ENCODE measurements around the gene OR51Q1.

Gene OR51Q1, protein sequence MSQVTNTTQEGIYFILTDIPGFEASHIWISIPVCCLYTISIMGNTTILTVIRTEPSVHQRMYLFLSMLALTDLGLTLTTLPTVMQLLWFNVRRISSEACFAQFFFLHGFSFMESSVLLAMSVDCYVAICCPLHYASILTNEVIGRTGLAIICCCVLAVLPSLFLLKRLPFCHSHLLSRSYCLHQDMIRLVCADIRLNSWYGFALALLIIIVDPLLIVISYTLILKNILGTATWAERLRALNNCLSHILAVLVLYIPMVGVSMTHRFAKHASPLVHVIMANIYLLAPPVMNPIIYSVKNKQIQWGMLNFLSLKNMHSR

GRCh38 chr11:5421811-5422210 lies at the start of gene OR51Q1:
TSS of gene OR51Q1 (plus strand) at chr11:5422111. CDS start at chr11:5422201, 90 bp downstream.
- DNase-seq: no peak

- peak; percentile 3 for DNase-seq
These were observed 41.1 kb upstream of the OR51Q1 start for GRCh38 chr11:5380740-5381342.

DNA sequence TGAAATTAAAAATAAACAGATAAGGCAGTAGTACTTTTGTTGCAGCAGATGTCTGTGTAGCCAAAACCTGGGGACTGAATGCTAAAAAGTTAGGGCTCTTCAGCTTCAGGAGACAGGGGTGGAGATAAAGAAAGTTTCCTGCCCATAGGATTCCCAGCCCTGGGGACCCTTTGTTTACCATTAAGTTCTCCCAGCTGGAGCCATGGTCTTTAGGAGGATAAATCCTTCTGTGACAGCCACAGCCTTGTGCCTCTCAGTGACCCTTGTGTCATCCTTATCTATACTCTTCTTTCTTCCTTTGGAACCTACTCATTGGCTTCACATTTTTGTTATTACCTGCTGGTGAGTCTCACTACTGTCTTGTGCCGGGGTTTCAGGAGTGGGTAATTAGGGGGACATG lies 38.3 kb upstream of the OR51Q1 start, which contains the start of gene OR51M1:
Gene OR51M1 (plus strand): TSS at position 237 of the 400 bp plus-strand sequence. CDS start 5,587 bp downstream, outside the sequence.
- no peak for DNase-seq

GRCh38 chr11:5384335-5384734 lies 37.6 kb upstream of the OR51Q1 start:
- no peak for DNase-seq

DNA sequence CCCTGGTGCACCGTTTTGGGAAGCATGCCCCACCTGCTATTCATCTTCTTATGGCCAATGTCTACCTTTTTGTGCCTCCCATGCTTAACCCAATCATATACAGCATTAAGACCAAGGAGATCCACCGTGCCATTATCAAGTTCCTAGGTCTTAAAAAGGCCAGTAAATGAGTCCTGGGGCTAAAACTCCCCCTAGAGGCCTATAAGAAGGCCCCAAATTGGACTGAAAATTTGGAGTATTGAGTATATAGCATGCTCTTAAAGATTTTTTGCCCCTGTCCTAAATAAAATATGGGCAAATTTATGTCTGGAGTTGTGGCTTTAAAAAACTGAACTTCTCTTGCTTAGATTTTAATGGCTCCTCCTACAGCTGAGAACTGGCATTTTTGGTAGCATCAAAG lies 31.7 kb upstream of the OR51Q1 start:
- DNase-seq: no peak

GRCh38 chr11:5394091-5394490 lies 27.8 kb upstream of the OR51Q1 start:
- DNase-seq: no peak

DNA sequence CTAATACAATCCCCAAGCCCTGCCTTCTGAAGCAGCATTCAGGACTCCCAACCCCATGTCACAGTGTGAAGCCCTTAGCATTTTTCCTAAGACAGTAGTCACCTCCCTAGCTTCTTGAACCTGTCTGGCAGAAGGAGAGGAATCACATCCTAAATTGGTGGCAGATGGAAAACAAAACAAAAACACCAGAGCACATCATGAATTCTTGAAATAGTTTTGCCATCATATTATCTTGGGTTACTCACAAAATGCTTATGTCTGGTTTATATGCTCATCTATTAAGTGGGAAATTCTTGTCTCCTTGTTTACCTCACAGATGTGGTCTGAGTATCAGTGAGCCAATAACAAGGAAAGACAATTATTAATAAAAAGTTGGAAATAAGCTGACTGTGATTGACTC lies 23.0 kb upstream of the OR51Q1 start:
- no peak for DNase-seq

DNA sequence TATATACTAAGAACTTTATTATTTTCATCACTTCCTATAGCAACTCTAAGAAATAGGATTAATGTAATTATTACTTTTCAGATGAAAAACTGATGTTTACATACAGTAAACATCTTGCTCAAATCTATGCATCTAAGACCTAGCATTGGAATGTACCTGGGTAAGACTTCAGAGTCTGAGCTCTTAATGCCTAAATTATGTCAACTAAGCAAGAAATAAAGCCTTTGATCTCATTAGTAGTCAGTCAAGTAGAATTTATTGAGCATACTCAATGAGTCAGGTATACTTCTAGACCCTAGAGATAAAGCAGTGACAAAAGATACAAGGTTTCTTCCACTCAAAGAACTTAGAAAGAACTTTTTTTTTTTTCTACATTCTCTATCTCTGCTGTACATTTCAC lies 16.7 kb upstream of the OR51Q1 start:
- DNase-seq: no peak

DNA sequence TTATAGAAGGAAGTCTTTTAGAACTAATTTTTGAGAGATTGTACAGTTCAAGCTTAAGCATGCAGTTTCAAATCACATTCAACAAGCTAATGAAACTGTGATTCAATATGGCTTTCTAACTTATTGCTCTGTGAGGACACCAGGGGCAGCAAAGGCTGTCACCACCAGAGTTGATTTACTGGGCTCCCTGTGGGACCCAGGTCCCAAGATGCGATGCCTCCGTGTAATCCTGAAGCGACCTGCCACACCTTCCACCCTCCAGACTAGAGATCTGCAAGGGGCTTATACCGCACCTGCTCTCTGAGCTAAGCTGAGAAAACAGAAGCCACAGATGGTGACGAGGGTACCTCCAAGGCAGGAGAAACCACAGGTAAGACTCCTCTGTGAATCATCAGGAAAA lies 918 bp upstream of the OR51Q1 start:
- no peak for DNase-seq

DNA sequence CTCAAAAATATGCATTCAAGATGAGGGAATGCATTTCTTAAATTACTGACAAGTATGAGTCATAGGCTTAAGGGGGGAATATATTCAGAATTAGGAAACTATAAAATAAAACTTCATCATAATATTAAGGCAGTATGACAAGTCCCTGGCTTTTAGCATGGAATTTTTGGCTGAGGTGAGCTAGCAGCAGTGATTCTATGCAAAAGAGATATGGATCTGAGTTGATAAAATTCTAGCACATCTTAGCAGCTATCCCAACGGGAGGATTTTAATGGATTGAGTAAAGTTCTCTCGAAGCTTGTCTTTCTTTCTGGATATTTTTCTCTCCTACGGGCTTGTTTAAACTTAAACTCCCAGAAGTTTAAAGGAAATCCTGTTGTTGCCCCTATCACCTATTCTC lies 1.2 kb downstream of the OR51Q1 start:
- no peak for DNase-seq

- no peak for DNase-seq
These were observed 19.5 kb downstream of the OR51Q1 start, which contains the start of gene OR51I1 for GRCh38 chr11:5441414-5441813. TSS of gene OR51I1 (minus strand) at chr11:5441514. CDS start at chr11:5441514, 0 bp downstream.

DNA sequence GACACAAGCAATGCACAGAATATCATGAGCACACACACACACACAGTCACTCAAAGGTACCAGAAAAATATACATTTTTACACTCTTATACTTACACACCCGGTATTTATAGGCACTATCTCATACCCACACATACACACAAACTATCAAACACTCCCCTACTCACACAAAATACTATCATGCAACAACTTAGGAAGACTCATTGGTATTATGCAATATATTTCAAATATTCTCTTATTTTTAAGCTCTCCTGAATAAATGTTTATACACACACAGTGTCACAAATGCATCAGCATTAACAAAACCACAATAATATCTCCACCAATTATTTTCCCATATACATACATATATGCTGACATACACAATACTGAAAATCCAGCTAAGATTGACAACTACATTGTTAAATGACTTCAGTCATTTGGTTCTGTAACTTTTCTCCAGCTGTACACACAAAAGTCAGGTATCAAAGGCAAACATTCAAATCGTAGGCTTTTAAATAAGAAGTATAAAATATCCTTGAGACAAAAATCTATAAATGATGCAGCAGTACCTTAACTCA lies 22.0 kb downstream of the OR51Q1 start:
- DNase-seq: no peak

GRCh38 chr11:5449023-5449422 lies 27.1 kb downstream of the OR51Q1 start, which contains the start of gene OR51I2:
TSS of gene OR51I2 (plus strand) at chr11:5449323. CDS start at chr11:5453489, 4,166 bp downstream.
- no peak for DNase-seq

DNA sequence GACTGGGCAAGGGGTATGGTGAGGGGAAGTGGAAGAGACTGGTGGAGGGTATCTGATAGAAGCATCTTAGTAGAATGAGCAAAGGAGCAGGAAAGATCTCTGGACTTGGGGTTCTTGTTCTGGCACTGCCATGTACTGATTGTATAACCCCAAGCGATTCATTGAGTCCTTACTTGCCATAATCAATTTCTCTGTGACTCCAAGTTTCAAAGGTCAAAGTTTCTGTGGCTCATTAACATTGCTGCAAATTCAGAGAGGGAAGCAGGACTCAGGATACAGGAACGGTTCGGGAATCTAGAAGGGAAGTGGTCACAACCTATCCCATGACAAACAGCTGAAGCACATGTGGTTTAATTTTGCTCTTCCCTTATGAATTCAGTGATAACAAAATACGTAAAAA lies 27.5 kb downstream of the OR51Q1 start:
- DNase-seq: no peak

GRCh38 chr11:5460983-5461621 lies 39.2 kb downstream of the OR51Q1 start:
- no peak for DNase-seq

DNA sequence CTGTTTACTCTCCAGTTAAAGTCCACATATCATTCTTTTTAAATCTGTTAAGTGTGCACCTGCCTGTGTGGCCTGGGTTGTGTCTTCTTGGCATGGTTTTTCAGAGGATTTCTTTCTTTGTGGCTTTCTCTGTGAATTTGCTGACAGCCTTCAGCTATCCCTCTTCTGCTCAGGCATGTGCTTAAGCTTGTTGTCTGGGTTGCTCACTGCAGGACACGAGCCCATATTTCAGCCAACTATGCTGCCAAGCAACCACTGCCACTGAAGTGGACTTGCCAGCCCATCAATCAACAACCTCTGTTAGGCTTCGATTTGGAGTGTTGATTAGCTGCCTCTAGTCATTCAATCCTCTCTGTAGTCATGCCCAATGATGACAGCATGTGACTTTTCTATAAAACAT lies 45.6 kb downstream of the OR51Q1 start:
- DNase-seq: no peak
